HL-60 (cell line): Measurements from ENCODE around the gene GLUL.

Experiments
- DNase-seq, 2 experiments: peaks; one replicate each; pipeline ENCODE4 v3.0.0-alpha.2; 2010 to 2020; ENCODE audit warnings: low read depth in 1 of 2, low spot score in 1 of 2
- H3K27ac ChIP-seq: fragments of 250-450 bp; sonication (Bioruptor Pico); replicated peaks from 2 replicates; pipeline ENCODE4 v1.5.1; 2020; ENCODE audit warnings: mild to moderate bottlenecking, moderate library complexity
- H3K27me3 ChIP-seq: fragments of 250-450 bp; sonication (Bioruptor Pico); 2 replicates; pipeline ENCODE4 v1.5.1; 2021; ENCODE audit warnings: mild to moderate bottlenecking, moderate library complexity; ENCODE audit not compliant: insufficient read depth, poor library complexity, severe bottlenecking
- H3K4me3 ChIP-seq: replicated peaks from 2 replicates; pipeline ENCODE4 v1.5.1; 2011; ENCODE audit warnings: mild to moderate bottlenecking, control low read depth, low read length; ENCODE audit not compliant: insufficient read depth
- CTCF ChIP-seq: IDR thresholded peaks from one replicate; pipeline ENCODE4 v1.5.1; 2011; ENCODE audit warnings: low read length, control low read depth, inconsistent platforms; ENCODE audit not compliant: insufficient read depth
- GABPA ChIP-seq: IDR thresholded peaks from 2 replicates; pipeline ENCODE4 v1.6.1; 2012; ENCODE audit warnings: low read depth
- POLR2AphosphoS5 ChIP-seq: IDR thresholded peaks from 2 replicates; pipeline ENCODE4 v1.6.1; 2012; ENCODE audit warnings: low read depth
- REST ChIP-seq: IDR thresholded peaks from 2 replicates; pipeline ENCODE4 v1.6.1; 2012; ENCODE audit warnings: low read depth; ENCODE audit not compliant: insufficient replicate concordance
- SPI1 ChIP-seq: IDR thresholded peaks from 2 replicates; pipeline ENCODE4 v1.6.1; 2012; ENCODE audit warnings: low read depth, mild to moderate bottlenecking, borderline replicate concordance

GLUL gene

GRCh38 chr1:182347019-182347418 is 44.6 kb downstream of the GLUL start:
- TF ChIP-seq CTCF = no peak
- TF ChIP-seq GABPA = no peak
- no peak for TF ChIP-seq POLR2AphosphoS5
- TF ChIP-seq REST = no peak
- no peak for TF ChIP-seq SPI1

GRCh38 chr1:182340233-182341058 is 51.1 kb downstream of the GLUL start:
- Histone ChIP-seq H3K27me3 (no peaks in the 10 kb centered on the region), H3K27ac (no peak overlapping the region), H3K4me3 (no peak overlapping the region)
- DNase-seq = no peak
- TF ChIP-seq POLR2AphosphoS5 = no peak
- no peak for TF ChIP-seq GABPA
- no peak for TF ChIP-seq SPI1
- TF ChIP-seq CTCF = no peak
- TF ChIP-seq REST = no peak

More at GRCh38 chr1:182347019-182347418, 44.6 kb downstream of the GLUL start:
- DNase-seq = no peak
- Histone ChIP-seq H3K27me3 (no peaks in the 10 kb centered on the region), H3K27ac (no peak overlapping the region), H3K4me3 (no peak overlapping the region)

DNA sequence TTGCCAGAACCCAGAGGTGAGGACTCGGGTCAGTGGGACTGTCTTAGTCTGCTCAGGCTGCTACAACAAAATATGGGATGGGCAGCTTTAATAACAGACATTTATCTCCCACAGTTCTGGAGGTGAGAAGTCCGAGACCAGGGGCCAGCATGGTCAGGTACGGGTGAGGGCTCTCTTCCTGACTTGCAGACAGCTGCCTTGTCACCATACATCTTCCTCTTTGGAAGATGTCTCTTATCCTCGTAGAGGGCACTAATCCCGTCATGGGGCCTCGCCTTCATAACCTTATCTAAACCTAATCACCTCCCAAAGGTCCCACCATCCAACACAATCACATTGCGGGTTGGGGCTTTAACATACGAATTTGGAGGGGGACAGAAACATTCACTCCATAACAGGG is 51.9 kb downstream of the GLUL start:
- no peak for DNase-seq
- H3K27me3 ChIP-seq = no peaks in the 10 kb centered on the region
- H3K4me3 ChIP-seq = no peak overlapping the region
- TF ChIP-seq GABPA = no peak
- TF ChIP-seq REST = no peak
- no peak overlapping the region for H3K27ac ChIP-seq
